H4 (cell line): ENCODE data around the gene HTR7. TPM values are rescaled to one million over a fixed set of nuclear protein-coding genes. Genes with fewer than 3 reads are reported as not detected.
"Not testable (repeated sequence)": the region's sequence is repeated elsewhere in the genome, so short reads cannot be mapped to it uniquely, and the experiment has no call there.

Experiments
- DNase-seq: peaks from one replicate; pipeline ENCODE4 v3.0.0-alpha.2; 2015; ENCODE audit warnings: low spot score
- total RNA-seq: library from RNA; depleted of rRNA; stranded (reverse); fragments of >200 nt; shearing (Covaris generic); gene quantifications from 2 replicates; pipeline ENCODE4 v1.2.3, GENCODE V29; 2014

The HTR7 gene
- total RNA-seq, 1 experiment from 2014 or later, result 27.7 TPM

GRCh38 chr10:90858461-90858968 lies 676 bp upstream of the HTR7 start:
- no peak for DNase-seq

DNA sequence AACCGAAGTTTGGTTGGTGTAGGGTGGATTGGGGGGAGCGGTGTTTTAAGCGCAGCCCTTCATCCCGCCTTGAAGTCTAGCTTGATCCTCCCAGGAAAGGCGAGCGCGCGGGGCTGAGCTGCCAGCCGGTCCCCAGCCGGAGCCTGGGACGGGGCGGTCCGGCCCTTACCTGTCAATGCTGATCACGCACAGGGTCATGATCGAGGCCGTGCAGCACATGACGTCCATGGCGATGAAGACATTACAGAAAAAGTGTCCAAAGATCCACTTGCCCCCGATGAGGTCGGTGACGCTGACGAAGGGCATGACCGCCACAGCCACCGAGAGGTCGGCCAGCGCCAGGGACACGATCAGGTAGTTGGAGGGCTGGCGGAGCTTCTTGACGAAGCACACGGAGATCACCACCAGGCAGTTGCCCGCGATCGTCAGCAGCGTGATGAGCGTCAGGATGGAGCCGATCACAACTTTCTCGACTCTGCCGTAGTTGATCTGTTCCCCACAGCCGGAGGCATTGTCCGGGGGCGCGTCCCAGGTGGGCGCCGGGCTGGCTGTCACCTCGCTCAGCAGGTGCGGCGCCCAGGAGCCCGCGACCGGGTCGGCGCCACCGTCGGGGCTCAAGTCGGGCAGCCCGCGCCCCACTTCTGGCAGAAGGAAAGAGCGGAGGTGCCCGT lies 740 bp downstream of the HTR7 start:
- DNase-seq, result no peak

DNA sequence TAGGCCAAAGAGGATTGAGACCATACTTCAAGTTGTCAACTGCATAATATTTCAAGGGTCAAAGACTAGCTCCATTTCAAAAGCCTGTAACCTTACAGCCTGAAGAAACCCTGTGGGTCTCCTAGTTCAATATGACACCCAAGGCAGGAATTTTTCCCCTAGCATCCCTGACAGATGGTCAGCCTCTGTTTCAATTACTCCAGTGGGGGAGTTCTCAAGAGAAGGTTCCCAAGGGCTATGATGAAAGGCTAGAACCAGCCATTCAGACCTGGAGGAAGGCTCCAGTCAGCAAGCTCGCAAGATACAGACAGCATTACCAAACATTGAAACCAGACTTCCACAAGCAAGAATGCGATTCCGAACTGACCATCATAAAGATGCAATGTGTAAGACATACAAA lies 1.6 kb downstream of the HTR7 start:
- peak; percentile 23 for DNase-seq

GRCh38 chr10:90855126-90855525 lies 2.7 kb downstream of the HTR7 start:
- DNase-seq, result no peak

DNA sequence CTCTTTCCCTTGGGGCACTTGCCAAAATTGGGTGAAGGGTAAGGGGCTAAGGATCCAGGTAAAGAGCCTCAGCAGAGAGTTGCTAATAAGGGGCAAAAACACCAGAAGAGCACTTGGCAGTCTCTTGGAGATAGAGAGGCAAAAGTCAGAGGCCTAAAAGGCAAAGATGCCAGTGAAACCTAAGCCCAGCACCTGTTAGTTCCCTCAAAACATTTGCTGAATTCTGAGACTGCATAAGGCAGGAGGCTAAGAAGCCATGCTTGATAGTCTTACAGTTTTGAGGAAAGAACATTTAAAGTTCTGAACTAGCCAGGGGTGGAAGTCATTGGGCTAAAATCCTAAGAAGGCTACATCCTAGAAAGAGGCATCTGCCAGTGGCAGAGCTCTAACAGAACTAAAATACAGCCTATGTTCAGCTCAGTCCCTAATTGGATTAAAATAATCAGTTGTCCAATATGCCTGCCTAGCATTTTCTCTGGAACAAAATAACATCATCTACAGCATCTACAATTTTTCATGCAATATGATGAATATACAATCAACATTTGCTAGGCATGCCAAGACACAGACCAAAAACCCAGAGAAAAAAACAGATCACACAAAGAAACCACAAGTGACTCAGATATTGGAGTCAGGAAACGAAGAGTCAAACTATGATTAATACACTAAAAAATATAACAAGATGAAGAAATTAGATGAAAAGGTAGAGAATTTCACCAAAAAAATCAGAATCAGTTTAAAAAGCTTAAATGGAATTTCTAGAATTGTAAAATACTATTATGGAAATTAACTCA lies 7.7 kb downstream of the HTR7 start:
- no peak for DNase-seq

GRCh38 chr10:90847436-90847835 lies 10.4 kb downstream of the HTR7 start:
- peak; percentile 40 for DNase-seq

- DNase-seq, result no peak
These were observed 11.1 kb downstream of the HTR7 start for GRCh38 chr10:90846746-90847145.

DNA sequence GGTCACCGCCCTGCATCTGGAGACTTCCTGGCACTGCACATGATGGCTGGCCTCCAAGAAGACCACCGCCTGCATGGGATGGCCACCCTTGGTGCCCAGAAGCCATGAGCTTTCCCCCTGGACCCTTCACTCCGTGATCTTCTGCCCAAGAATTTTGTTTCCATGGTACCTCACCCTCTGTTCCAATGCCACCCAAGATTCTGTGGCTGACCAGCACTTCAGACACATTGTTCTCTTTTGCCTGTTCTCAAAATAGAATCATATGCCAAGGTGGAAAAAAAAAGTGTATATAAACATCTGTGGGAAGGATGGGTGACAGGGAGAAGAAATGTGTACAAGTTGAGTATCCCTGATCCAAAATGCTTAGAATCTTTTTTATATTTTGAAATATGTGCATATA lies 12.1 kb downstream of the HTR7 start:
- DNase-seq, result no peak

- DNase-seq, result no peak
These were observed 15.1 kb downstream of the HTR7 start for GRCh38 chr10:90842725-90843124.

GRCh38 chr10:90837486-90837885 lies 20.4 kb downstream of the HTR7 start:
- no peak for DNase-seq

GRCh38 chr10:90834326-90834725 lies 23.5 kb downstream of the HTR7 start:
- DNase-seq, result no peak

GRCh38 chr10:90832111-90832510 lies 25.7 kb downstream of the HTR7 start:
- DNase-seq, result no peak

DNA sequence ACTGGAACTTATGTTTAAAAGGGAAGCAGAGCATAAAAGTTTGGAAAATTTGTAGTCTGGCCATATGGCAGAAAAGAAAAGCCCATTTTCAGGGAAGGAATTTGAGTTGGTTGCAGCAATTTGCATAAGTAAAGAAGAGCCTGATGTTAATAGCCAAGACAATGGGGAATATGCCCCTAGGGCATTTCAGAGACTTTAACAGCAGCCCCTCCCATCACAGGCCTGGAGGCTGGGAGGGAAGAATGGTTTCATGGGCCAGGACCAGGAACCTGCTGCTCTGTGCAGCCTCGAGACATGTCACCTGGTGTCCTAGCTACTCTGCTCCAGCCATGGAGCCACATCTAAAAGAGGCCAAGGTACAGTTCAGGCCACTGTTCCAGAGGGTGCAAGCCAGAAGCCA lies 35.3 kb downstream of the HTR7 start:
- no peak for DNase-seq

- not testable (repeated sequence) for DNase-seq
These were observed 36.0 kb downstream of the HTR7 start for GRCh38 chr10:90821864-90822263.

DNA sequence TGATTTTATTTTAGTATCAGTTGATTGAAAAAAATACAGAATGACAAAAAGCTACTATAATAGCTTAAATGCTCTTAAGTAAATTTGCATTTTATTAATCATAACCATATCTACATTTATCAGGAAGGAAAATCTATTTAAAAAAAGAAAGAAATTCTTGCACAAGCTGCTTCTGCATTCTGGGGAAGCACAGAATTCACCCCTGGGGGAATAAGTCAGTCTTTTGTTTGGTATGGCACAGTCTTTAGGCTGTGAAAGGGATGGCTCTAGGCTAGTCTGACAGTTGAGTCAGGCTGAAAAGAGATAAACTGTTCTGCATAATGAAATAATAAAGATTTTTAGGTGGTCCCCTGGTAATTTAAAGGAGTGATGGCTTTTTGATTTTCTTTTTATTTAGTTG lies 37.9 kb downstream of the HTR7 start:
- DNase-seq, result no peak

GRCh38 chr10:90818736-90819135 lies 39.1 kb downstream of the HTR7 start:
- no peak for DNase-seq

- no peak for DNase-seq
These were observed 40.5 kb downstream of the HTR7 start for GRCh38 chr10:90817128-90817889.

- DNase-seq, result no peak
These were observed 41.4 kb downstream of the HTR7 start for GRCh38 chr10:90816466-90816865.

GRCh38 chr10:90813594-90814365 lies 44.1 kb downstream of the HTR7 start:
- no peak for DNase-seq

DNA sequence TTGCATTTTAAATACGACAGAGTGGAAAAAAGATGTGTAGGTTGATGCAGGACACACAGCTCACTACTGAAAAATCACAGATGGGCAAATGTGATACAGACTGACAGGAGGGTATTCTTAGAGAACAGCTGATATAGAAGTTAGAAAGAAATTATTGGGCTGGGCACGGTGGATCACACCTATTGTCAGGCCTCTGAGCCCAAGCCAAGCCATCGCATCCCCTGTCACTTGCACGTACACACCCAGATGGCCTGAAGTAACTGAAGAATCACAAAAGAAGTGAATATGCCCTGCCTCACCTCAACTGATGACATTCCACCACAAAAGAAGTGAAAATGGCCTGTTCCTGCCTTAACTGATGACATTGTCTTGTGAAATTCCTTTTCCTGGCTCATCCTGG lies 50.7 kb downstream of the HTR7 start:
- DNase-seq, result not testable (repeated sequence)

DNA sequence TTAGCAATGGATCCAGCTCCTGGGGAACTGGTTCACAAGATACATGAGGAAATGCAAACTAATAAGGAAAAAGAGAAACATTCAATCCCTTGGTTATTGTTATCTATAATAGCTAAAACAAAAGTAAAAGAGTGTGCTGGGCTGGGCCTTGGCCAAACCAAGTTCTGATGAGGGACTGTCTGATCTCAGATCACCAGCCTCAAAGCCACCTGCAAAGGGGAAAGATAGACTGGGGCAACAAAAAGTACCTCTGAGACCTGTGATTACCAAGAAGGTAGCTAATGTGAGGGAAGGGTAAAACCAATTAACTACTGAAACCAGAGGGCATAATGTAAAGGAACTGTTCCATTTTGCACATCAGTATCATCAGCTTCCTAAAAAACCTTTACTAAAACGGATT lies 51.2 kb downstream of the HTR7 start:
- no peak for DNase-seq

DNA sequence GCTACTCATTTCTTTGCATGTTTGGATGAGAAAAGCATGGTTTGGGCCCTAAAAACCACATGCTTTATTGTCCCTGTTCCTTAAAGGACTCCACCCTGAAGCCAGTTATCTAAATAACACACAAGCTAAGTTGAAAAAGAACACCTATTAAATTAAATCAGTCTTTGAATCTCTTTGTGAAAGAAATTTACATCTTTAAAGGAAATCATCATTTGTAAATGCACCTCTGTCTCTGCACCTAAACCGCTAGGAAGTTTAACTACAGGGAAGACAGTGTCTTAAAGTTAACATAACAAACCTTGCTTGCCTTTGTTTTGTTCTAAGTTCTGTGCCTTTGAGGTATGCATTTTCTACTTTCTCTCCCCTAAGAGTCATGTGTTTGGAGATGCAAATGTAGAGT lies 52.6 kb downstream of the HTR7 start:
- no peak for DNase-seq
